KBM-7 (cell line): Measurements from ENCODE around the gene LIPA.
"Not testable (repeated sequence)": the region's sequence is repeated elsewhere in the genome, so short reads cannot be mapped to it uniquely, and the experiment has no call there.

Source experiments
- DNase-seq: peaks from one replicate; pipeline ENCODE4 v3.0.0-alpha.2; 2015
- in situ Hi-C: fragments of 300-500 bp; cut with MboI; formaldehyde crosslinking; loops from 2 replicates; pipeline ENCODE4 v1.14.3; 2020; ENCODE audit warnings: low sequenced_read_pairs, low pct_unique_long_range_greater_than_20kb, mixed read lengths

LIPA gene

DNA sequence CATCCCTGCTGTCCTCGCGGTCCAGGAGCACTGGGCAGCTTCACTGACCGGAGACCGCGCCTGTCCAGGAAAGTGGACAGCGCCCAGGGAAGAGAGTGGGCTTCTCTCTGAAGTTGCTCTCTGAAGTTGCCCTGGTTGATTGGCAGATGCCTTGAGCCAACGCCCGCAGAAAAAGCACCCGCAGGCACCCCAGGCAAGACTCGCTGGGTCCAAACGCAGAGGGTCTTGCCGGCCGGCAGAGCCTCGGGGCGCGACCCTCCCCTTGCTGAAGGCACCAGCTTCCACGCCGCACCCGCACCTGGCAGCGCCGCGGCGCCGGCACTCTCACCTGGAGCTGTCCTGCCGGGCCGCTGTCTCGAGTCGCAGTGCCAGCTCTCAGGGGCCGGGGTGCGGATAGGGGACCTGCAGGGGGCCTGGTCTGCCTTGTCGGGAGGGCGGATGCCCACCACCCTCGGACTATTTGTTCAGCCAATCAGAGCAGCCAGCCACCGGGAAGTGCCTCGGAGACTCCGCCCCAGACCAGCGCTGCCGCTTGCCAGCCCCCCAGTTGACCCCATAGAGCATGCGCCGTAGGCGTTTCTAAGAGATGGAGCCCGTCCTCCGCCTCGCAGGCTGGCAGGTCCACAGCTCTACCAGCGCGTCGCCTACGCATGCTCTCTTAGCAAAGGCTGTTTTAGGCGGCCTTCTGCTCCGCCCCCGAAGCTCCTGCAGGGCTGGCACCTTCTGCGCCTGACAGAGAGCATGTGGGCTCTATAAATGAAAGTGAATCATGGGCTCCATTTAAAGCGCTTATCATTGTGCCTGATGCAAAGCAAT lies at the start of gene LIPA:
LIPA (minus strand) TSS at position 367 of the 816 bp plus-strand sequence. CDS start 4,127 bp downstream, outside the sequence.
- in situ Hi-C loops = no loop called here
- DNase-seq = peak; percentile 98

DNA sequence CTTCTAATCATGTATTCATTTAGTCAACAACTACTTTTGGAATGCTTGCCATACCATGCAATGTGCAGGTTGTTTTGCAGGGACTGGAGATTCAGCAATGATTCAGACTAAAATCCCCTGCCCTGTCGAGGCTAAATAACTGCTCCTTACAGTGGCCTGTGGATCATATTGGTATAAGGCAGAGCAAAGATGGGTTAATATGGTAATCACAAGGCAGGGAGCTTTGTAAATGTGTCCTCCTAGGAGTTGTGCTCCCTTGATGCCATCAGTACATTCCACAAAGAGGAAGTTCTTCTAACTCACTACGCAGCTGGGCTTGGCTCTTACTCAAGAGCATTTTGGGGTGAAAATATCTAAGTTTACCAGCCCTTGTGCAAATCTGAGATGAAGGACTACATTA lies 49.7 kb upstream of the LIPA start:
- DNase-seq = peak; percentile 73
- in situ Hi-C loops = no loop called here

DNA sequence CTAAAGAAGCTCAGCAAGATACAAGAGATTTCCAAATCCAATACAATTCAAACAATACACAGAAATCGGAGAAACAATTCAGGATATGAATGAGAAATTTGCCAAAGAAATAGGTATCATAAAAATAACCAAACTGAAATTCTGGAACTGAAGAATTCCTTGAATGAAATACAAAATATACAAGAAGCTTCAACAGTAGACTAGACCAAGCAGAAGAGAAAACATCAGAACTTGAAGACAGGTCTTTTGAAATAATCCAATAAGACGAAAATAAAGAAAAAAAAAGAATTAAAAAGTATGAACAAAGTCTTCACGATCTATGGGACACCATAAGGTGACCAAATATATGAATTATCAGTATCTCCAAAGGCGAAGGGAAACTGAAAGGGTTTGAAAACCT lies 47.5 kb upstream of the LIPA start:
- DNase-seq = no peak
- in situ Hi-C loops = no loop called here

DNA sequence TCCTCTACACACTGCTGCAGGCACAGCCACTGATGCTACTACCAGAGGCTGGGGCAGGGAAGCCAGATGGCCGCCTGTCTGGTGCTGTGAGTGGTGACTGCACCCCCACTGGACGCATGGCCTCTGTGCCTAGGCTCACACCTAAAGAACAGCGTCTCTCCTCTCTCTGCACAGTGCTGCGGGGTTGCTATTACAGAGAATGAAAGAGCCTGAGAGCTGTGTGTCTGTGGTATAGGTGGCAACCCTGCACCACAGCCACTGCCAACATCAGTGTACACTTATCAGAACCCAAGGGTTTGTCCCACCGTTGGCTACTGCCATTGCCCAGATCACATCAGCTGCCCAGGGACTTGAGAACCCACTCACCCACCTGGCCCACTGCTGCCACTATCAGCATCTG lies 46.2 kb upstream of the LIPA start:
- in situ Hi-C loops = no loop called here
- DNase-seq = no peak

DNA sequence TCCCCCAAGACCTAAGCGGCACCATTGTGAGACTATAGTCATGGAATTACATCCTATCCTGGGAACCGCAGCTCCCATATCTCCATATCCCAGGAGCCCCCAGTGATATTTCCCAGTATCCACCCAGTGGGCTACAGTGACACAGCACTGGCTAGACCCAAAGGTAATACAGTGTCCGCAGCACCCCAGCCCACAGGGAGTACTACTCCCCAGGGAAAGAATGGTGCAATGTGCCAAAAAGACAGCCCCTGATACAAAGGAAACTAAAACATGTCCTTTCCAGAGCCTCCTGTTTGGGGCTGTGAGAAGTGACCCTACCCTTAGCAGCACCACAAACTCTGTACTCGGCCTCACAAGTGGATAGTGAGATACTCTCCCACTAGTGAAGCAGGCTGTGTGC lies 45.8 kb upstream of the LIPA start:
- DNase-seq = no peak
- in situ Hi-C loops = no loop called here

DNA sequence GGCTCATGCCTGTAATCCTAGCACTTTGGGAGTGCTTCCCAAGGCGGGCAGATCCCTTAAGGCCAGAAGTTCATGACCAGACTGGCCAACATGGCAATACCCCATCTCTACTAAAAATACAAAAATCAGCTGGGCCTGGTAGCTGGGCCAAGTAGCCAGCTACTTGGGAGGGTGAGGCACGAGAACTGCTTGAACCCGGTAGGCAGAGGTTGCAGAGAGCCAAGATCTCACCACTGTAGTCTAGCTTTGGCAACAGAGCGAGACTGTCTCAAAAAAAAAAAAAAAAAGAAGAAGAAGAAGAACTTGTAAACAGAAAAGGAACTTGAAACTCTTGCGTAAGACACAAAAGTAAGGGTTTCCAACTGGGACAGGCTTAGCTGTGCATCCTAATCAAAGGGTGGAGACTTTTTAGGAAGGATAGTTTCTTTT lies 44.7 kb upstream of the LIPA start:
- DNase-seq = peak; percentile 81
- in situ Hi-C loops = no loop called here

DNA sequence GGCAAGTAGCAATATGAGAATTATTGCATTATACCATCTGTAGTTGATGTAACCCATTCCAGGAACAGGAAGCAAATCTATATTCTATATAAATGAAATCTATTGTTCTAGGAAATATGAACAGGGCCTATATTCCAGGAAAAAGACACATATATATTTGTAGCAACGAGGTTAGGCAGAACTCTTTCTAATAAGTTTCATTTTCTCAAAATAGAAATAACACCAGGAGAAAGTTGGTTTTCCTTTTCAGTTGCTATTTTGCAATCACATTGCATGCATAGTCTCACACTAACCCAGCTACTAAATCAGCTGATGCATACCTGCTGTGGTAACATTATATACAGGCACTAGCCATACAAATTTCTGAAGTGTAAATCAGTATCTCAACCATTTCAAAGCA lies 44.0 kb upstream of the LIPA start:
- in situ Hi-C loops = no loop called here
- DNase-seq = peak; percentile 61

DNA sequence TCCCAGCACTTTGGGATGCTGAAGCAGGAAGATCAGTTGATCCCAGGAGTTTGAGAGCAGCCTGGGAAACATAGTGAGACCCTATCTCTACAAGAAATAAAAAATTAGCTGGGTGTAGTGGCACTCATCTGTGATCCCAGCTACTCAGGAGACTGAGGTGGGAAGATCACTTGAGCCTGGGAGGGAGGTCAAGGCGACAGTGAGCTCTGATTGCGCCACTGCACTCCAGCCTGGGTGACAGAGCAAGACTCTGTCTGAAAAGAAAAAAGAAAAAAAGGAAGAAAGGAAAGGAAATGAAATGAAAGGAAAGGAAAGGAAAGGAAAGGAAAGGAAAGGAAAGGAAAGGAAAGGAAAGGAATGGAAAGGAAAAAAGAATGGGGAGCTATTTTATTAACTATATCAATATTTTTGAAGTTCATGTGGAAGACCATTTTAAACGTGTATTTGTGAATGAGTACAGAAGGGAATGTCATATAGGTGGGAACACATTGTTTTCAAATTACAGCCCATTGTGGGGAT lies 43.2 kb upstream of the LIPA start:
- in situ Hi-C loops = no loop called here
- DNase-seq = no peak

DNA sequence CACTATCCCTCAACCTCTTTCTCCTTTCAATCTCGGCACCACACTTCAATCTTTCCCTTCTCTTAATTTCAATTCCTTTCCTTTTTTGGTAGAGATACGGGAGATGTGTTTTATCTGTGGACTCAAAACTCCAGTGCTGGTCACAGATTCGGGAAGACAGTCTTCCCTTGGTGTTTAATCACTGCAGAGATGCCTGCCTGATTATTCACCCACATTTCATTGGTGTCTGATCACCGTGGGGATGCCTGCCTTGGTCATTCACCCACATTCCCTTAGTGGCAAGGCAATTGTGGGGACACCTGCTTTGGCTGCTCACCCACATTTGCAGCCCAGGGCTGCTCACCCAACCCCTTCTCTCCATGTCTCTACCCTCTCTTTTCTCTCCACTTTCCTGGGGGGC lies 33.7 kb upstream of the LIPA start:
- in situ Hi-C loops, DNase-seq: not testable (repeated sequence)

DNA sequence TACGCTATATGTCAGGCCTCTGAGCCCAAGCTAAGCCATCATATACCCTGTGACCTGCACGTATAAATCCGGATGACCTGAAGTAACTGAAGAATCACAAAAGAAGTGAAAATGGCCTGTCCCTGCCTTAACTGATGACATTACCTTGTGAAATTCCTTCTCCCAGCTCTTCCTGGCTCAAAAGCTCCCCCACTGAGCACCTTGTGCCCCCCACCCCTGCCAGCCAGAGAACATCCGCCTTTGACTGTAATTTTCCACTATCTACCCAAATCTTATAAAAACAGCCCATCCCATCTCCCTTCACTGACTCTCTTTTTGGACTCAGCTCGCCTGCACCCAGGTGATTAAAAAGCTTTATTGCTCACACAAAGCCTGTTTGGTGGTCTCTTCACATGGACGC lies 33.1 kb upstream of the LIPA start:
- DNase-seq, in situ Hi-C loops: not testable (repeated sequence)

DNA sequence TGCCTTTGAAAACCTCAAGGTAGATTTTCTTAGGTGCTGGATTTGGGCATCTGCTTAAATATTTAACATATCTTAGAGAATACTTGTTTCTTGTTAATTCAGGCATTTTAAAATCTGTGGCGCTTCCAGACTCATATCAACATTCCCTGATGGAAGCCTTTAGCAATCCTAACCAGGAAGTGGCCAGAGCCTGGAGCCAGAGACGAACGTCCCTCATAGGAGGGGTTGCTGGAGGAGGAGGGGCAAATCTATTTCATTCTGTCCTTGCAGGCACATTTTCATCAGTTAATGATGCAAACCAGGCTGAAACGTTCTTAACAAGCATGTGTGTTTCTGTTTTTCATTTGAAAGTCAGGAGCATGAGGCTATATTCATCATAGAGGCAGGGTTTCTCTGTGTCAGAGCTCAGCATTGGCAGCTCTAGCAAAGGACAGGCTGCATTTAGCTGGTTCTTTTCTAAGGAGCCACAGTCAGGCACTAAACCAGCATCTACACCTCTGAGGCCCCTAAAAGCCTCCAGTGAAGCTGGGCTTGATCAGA lies 32.4 kb upstream of the LIPA start:
- in situ Hi-C loops = no loop called here
- DNase-seq = no peak

DNA sequence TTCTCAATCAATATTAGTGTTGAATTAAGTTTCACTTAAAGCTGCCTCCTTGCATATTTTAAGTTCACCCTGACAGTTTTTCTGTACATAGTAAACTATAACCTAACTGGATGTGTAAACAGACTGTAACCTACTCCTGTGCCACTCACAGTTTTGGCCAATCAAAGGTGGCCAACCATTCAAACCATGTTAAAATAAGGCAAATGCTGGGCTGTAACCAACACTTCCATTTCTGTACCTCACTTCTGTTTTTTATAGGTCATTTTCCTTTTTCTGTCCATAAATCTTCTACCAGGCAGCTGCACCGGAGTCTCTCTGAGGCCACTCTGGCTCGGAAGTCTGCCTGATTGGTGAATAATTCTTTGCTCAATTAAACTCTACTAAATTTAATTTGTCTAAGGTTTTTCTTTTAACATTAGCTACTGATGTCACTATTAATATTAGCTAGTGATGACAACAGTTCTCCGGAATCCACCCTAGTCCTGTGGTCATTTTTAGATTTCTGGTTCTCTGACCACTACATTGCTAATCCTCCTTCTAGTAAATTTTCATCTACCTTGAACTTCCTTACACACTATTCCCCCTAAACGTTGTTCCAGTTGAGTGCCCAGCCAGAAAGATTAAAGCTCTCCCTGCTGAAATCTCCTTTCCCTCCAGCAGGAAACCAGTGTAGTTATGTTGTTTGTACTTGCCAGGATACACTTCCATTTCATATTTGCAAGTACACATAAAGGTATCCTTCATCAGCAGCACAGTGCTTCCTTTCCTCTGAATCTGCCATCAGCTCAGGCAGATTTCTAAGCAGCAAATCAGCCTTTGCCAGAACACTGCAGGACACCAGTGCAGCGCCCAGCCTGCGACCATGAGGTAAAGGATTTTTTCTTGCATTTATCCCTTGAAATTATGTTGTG lies 31.7 kb upstream of the LIPA start:
- no peak for DNase-seq
- in situ Hi-C loops = no loop called here

DNA sequence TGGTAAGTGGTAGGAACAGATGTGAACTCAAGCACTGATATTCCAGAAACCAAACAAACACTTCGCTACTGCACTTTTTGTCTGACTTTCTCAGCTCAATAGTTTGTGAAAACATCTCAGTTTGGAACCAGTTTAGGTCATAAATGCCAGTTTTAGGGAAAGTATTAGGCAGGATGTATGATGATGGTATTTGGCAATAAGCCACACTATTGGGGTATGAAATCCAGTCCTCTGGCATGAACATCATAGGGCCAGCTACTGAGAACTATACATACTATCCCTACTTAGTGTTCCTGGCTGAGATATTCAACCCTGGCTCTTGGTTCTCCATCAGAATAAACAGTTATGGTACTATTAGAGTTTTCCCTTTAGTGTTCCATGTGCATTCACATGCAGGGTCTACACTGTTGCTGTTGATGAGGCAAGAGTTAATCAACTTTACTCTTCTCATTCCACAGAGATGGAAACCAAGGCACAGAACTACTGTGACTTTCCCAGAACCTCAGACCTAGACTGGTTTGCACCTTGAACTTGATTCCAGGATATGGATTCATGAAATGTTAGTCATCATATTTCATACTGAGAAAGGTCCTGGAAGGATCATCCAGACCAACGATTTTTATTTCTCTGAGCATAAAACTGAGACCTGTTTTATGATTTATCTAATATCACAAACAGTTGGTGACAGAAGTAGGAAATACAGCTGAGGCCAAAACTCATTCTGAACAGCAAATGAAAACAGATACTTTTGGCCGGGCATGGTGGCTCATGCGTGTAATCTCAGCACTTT lies 30.2 kb upstream of the LIPA start:
- in situ Hi-C loops = no loop called here
- no peak for DNase-seq

DNA sequence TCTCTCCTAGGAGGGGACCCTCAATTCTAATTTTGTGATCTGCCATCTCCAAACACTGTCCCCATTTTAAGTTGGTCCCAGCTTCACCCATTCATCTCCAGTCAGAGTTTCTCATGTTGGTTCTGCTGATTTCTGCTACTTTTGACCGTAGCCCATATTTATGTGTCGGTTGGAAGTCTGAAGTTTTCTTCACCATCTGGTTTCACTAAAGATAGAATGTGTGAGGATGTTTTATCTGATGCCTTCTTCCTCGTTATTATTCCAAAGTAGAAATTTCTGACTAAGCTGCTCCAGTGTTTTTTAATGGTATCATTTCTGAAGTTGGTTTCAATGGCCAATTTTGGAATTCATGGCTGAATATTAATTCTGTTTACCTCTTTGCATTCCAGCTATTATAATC lies 28.9 kb upstream of the LIPA start:
- in situ Hi-C loops = no loop called here
- no peak for DNase-seq

DNA sequence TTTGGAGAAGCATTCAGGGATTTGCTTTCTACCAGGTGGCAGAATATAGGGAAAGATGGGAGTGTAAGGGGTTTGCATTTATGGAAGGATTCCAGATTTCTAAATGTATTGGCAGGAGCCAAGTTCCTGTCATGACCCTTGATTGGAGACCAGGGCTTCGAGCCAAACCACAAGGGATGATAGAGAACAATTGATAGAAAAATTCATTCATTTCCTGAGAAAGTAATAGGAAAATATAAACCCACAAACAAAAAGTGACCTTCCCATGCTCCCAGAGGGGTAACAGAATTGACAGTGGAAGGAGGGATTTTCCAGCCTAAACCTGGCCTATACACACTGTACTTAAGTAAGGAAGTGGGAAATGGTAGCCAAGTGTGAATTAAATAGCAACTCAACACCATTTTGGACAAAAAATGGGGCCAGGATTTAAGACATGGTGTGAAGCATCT lies 27.9 kb upstream of the LIPA start:
- DNase-seq = no peak
- in situ Hi-C loops = loop anchor here (10.0 kb wide), 1 partner anchor 95 kb away; the partner anchor contains the start of gene IFIT1B

DNA sequence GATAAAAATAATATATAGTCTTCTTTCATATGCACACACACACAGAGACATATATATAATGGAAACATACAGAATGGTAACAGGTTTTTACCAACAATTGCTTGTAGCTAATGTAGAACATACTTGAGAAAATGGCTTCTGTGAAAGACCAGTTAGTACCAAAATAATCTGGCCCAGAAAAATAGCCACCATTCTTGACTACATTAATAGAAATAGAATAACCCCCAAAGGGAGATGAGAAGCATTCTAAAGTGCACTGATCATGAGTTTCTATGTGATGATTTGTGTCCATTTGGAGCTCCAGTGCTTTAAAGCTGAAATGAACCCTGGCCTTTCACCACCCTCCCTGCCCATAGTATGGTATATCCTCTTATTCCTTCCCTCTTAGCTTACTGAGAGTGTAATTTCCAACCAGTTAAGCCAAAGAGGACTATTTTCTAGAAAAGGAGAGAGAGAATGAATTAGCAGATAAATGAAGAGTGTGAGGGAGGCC lies 27.4 kb upstream of the LIPA start:
- DNase-seq = no peak
- in situ Hi-C loops = loop anchor here (10.0 kb wide), 1 partner anchor 96 kb away; the partner anchor contains the start of gene IFIT1B

DNA sequence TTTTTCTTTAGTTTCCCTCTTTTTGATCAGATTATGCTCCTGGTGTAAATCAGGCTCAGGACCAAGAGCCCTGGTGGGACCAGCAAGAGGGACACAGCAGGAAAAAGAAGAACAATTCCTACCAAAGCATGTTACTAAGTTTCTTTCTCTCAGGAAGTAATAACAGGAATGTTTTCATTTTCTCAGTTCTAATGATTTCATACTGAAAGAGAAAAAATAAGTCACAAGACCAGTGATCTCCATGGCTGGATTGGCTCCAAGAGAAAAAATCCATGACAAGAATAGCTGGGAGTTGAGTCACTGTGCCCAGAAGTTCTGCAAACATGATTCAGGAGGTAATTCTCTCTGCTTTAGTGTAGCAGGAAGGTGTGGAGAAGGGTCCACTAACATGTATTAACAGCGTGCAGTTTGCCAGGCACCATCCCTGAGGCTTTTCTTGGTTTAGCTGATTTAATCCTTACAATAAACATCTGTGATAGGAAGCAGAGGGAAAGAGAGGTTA lies 26.5 kb upstream of the LIPA start:
- no peak for DNase-seq
- in situ Hi-C loops = loop anchor here (10.0 kb wide), 1 partner anchor 97 kb away; the partner anchor contains the start of gene IFIT1B

DNA sequence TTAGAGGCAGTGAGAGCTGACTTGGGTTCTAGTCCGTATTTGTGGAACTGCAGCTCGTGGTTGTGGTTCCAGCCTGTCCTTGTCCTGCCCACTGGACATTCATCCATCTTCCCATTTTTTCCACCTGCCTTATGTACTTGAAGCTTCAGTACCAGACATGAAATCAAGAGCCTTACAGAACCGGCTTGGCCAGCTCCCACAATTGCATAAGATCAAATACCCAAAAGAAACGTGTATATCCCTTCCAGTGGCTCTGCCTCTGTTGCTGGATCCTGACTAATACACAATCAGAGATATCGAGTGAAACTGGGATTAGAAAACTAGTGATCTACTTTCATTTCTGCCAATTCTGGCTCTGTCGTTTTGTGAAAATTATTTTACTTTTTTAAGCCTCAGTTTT lies 23.8 kb upstream of the LIPA start:
- in situ Hi-C loops = loop anchor here (10.0 kb wide), 1 partner anchor 99 kb away; the partner anchor contains the start of gene IFIT1B
- DNase-seq = no peak
